ENCODE measurements around the gene FOSL2.

FOSL2 gene

DNA sequence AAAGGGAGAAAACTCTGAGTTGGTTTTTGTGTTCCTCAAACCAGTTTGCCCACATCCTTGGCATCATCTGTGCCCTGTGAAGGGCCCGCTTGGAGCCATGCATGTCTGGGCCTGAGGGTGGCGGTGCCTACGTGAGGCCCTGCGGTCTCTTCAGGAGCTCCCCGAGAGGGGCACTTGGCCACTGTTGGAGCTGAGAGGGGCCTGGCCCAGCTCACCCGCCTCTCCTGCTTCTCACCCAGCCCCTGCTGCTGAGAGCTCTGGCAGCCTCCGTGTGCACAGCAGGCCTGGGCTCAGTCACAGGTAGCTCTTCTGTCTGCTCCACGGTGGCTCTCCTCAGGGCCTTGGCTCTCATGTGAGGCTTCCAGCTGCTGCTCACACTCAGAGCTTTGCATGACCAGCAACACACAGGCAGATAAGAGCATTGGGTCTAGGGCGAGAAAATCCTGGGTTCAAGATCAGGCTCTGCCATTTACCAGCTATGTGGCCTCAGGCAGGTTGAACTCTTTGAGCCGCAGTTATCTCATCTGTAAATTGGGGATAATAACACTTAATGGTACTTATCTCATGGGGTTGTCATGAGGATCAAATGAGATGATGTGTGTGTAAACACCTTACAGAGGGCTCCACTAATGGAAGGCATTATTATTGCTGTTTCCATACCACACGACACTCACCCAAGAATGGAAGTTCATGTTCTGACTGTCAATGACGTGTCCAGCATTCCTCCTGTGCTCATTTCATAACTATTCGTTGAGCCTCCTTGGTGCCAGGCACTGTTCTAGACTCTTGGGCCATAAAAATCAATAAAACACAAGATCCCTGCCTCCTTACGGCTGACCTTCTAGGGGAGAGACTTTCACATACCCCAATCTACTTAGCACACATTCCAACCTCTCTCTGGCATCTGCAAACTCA is 61.6 kb downstream of the FOSL2 start:
- DNase-seq (ENCODE audit: low read depth) = no peak
- no peak overlapping the region for H3K4me3 ChIP-seq (ENCODE audit: low read depth, low read length)
- TF ChIP-seq, protein P1, sequence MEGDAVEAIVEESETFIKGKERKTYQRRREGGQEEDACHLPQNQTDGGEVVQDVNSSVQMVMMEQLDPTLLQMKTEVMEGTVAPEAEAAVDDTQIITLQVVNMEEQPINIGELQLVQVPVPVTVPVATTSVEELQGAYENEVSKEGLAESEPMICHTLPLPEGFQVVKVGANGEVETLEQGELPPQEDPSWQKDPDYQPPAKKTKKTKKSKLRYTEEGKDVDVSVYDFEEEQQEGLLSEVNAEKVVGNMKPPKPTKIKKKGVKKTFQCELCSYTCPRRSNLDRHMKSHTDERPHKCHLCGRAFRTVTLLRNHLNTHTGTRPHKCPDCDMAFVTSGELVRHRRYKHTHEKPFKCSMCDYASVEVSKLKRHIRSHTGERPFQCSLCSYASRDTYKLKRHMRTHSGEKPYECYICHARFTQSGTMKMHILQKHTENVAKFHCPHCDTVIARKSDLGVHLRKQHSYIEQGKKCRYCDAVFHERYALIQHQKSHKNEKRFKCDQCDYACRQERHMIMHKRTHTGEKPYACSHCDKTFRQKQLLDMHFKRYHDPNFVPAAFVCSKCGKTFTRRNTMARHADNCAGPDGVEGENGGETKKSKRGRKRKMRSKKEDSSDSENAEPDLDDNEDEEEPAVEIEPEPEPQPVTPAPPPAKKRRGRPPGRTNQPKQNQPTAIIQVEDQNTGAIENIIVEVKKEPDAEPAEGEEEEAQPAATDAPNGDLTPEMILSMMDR (IDR thresholded peaks at IDR 0.05; ENCODE audit: insufficient read depth, low read depth, low read length, missing control alignments) = no peak

DNA sequence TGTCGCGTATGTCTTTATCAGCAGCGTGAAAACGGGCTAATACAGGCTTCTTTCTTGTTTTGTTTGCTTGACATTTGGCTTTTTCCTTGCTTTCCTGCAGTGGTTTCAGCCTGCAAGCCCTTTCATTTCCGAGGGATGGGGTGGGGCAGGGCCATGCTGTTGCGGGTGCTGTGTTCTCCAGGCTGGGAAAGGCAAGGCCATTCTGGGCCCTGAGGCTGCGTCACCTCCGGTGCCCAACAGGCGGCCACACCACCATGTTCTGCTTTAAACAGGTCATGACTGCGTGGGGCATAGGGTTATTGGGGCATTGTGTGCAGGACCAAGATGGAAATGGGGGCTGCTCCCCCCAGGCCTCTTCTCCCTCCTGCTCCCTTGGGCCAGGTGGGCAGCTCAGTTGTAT is 64.6 kb downstream of the FOSL2 start:
- no peak for DNase-seq (ENCODE audit: low read depth)
- TF ChIP-seq, protein P1 (IDR thresholded peaks at IDR 0.05; ENCODE audit: insufficient read depth, low read depth, low read length, missing control alignments) = peak; percentile 15
- H3K4me3 ChIP-seq (ENCODE audit: low read depth, low read length) = no peak overlapping the region

DNA sequence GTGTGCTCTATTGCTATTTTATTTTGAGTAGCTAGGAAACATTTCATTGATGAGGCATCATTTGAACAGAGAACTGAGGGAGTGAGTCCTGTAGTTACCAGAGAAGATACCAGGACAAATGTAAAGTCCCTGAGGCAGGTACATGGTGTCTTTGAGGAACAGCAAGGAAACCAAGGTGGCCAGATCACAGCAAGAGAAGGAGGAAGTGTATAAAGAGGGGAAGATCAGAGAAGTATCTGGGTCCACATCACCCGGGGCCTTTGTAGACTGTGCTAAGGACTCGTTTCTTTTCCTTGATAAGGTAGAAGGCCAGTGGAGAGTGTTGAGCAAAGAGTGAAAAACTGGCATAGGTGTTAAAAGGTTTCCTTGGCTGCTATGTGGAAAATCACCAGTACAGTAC is 68.4 kb downstream of the FOSL2 start:
- DNase-seq (ENCODE audit: low read depth) = no peak
- no peak overlapping the region for H3K4me3 ChIP-seq (ENCODE audit: low read depth, low read length)
- TF ChIP-seq, protein P1 (IDR thresholded peaks at IDR 0.05; ENCODE audit: insufficient read depth, low read depth, low read length, missing control alignments) = no peak

DNA sequence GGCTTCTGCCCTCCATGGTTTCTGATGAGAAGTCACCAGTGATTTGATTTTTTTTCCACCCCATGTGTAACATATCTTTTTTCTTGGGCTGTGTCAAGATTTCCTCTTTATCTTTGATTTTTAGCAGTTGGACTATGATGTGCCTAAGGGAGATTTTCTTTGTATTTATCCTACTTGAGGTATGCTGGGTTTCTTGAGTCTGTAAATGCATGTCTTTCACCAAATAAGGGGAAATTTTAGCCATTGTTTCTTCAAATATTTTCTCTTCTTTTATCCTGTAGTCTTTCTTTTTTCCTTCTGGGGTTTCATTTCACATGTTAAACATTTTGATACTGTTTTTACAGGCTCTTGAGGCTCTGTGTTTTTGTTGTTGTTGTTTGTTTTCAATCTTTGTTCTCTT is 69.5 kb downstream of the FOSL2 start:
- TF ChIP-seq, protein P1 (IDR thresholded peaks at IDR 0.05; ENCODE audit: insufficient read depth, low read depth, low read length, missing control alignments) = no peak
- DNase-seq (ENCODE audit: low read depth) = no peak
- no peak overlapping the region for H3K4me3 ChIP-seq (ENCODE audit: low read depth, low read length)

DNA sequence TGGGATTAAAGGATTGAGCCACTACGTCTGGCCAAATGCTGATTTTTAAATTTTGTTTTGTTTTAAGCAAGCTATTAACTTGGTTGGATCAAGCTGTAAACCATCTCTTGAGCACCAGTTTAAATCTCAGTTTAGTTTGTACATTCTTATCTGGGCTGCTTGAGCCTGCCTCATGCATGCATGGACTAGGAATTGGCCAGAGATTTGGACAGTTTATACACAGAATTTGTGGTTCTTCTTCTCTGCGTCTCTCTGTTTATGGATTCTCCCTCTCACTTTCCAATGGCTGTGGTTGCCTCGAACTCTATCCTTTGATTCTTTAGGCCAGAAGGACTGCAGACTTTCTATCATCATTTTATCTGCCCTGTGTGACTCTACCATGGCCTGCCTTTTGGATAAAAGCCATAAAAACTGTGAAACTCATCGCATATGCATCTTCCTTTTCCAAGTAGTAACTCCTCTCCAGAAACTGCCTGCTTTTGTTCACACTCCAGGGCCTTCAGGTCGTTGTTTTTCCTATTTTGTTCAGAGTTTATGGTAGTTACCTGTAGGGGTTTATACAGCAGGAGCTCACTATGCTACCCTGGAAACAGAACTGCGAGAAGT is 70.7 kb downstream of the FOSL2 start:
- TF ChIP-seq, protein P1 (IDR thresholded peaks at IDR 0.05; ENCODE audit: insufficient read depth, low read depth, low read length, missing control alignments) = no peak
- no peak overlapping the region for H3K4me3 ChIP-seq (ENCODE audit: low read depth, low read length)
- no peak for DNase-seq (ENCODE audit: low read depth)

DNA sequence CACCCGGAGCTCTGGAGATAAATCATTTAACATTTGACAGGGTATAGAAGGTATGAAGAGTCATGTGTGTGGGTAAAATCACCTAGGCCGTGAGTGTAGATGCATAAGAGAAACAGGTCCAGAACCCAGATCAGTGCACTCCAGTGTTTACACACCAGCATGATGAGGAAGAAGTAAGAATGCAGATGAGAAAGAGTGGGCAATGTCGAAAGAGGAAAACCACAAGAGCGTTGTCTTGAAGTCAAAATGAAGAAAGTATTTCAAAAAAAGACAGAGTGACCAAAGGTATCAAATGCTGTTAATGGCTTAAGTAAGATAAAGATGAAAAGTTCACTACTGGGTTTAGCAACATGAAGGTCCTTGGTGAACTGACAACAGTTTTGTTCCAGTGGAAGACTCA is 71.2 kb downstream of the FOSL2 start:
- TF ChIP-seq, protein P1 (IDR thresholded peaks at IDR 0.05; ENCODE audit: insufficient read depth, low read depth, low read length, missing control alignments) = no peak
- no peak for DNase-seq (ENCODE audit: low read depth)
- no peak overlapping the region for H3K4me3 ChIP-seq (ENCODE audit: low read depth, low read length)
